IMR-90 (cell line): ENCODE results near the gene SLAMF7.
"Not testable (repeated sequence)": the region's sequence is repeated elsewhere in the genome, so short reads cannot be mapped to it uniquely, and the experiment has no call there.

Source experiments
- CHD1 ChIP-seq: IDR thresholded peaks from 2 replicates; pipeline ENCODE4 v1.6.1; 2012; ENCODE audit warnings: low read depth, low read length, improper control_type of control experiment
- CTCF ChIP-seq: conservative IDR thresholded peaks from 2 replicates; pipeline ENCODE4 v1.5.1; 2012; ENCODE audit warnings: mild to moderate bottlenecking, low read depth, low read length, improper control_type of control experiment
- MXI1 ChIP-seq: IDR thresholded peaks from 2 replicates; pipeline ENCODE4 v1.6.1; 2012; ENCODE audit warnings: low read depth, mild to moderate bottlenecking, low read length, moderate library complexity, borderline replicate concordance
- POLR2A ChIP-seq: IDR thresholded peaks from 2 replicates; pipeline ENCODE4 v1.6.1; 2012; ENCODE audit warnings: mild to moderate bottlenecking, low read depth, low read length
- RAD21 ChIP-seq: IDR thresholded peaks from 2 replicates; pipeline ENCODE4 v1.6.1; 2012; ENCODE audit warnings: low read length, improper control_type of control experiment
- RCOR1 ChIP-seq: IDR thresholded peaks from 2 replicates; pipeline ENCODE4 v1.6.1; 2012; ENCODE audit warnings: mild to moderate bottlenecking, low read length, improper control_type of control experiment; ENCODE audit not compliant: insufficient replicate concordance
- RFX5 ChIP-seq: IDR thresholded peaks from 2 replicates; pipeline ENCODE4 v1.8.0; 2012; ENCODE audit warnings: low read depth, mild to moderate bottlenecking, low read length, moderate library complexity
- USF2 ChIP-seq: fragments of 150-350 bp; IDR thresholded peaks from 2 replicates; pipeline ENCODE4 v1.6.1; 2017; ENCODE audit warnings: mild to moderate bottlenecking, antibody characterized with exemption, low read length, low read depth

GRCh38 chr1:160712525-160713080 is 26.4 kb upstream of the SLAMF7 start:
- not testable (repeated sequence) for TF ChIP-seq POLR2A, RAD21, CTCF, MXI1, CHD1, RCOR1, USF2, RFX5
